Loucy (cell line): ENCODE results near the gene RAVER2.

Experiments
- H2AFZ ChIP-seq: fragments of 200-600 bp; sonication (generic); 2 replicates; pipeline ENCODE4 v1.6.0; 2016; ENCODE audit warnings: antibody characterized with exemption, mild to moderate bottlenecking, low read length, moderate library complexity
- H3F3A ChIP-seq: fragments of 200-600 bp; 2 replicates; pipeline ENCODE4 v1.6.0; 2016; ENCODE audit warnings: antibody characterized with exemption, low read depth, mild to moderate bottlenecking
- H3K27me3 ChIP-seq: fragments of 200-600 bp; sonication (generic); 2 replicates; pipeline ENCODE4 v1.6.1; 2014; ENCODE audit warnings: low read length, mild to moderate bottlenecking; ENCODE audit not compliant: insufficient read depth, poor library complexity, severe bottlenecking
- H3K36me3 ChIP-seq: fragments of 200-600 bp; sonication (generic); 2 replicates; pipeline ENCODE4 v1.6.1; 2016; ENCODE audit warnings: low read length; ENCODE audit not compliant: insufficient read depth
- H3K4me1 ChIP-seq: fragments of 200-600 bp; sonication (generic); 2 replicates; pipeline ENCODE4 v1.5.1; 2014; ENCODE audit warnings: low read length, mild to moderate bottlenecking; ENCODE audit not compliant: insufficient read depth, poor library complexity, severe bottlenecking
- H3K4me2 ChIP-seq: fragments of 200-600 bp; sonication (generic); 2 replicates; pipeline ENCODE4 v1.6.0; 2014; ENCODE audit warnings: antibody characterized with exemption, low read length, low read depth, mild to moderate bottlenecking; ENCODE audit not compliant: poor library complexity, severe bottlenecking
- H3K4me3 ChIP-seq: fragments of 200-600 bp; sonication (generic); 2 replicates; pipeline ENCODE4 v1.5.1; 2014; ENCODE audit warnings: low read length, mild to moderate bottlenecking, mixed read lengths; ENCODE audit not compliant: poor library complexity, severe bottlenecking
- H3K79me2 ChIP-seq: fragments of 200-600 bp; sonication (generic); 2 replicates; pipeline ENCODE4 v1.6.1; 2014; ENCODE audit warnings: low read length; ENCODE audit not compliant: insufficient read depth
- H3K9ac ChIP-seq: fragments of 200-600 bp; sonication (generic); 2 replicates; pipeline ENCODE4 v1.6.0; 2014; ENCODE audit warnings: mild to moderate bottlenecking, low read depth, low read length, moderate library complexity; ENCODE audit not compliant: poor library complexity, severe bottlenecking
- H3K9me2 ChIP-seq: fragments of 200-600 bp; sonication (generic); replicated peaks from 2 replicates; pipeline ENCODE4 v1.6.1; 2016; ENCODE audit warnings: low read depth, low read length, mixed read lengths
- H3K9me3 ChIP-seq: fragments of 200-600 bp; sonication (generic); 2 replicates; pipeline ENCODE4 v1.6.1; 2014; ENCODE audit warnings: mild to moderate bottlenecking, antibody characterized with exemption, low read length, low read depth; ENCODE audit not compliant: insufficient read depth
- H4K20me1 ChIP-seq: fragments of 200-600 bp; sonication (generic); 2 replicates; pipeline ENCODE4 v1.6.0; 2014; ENCODE audit warnings: antibody characterized with exemption, low read length, mild to moderate bottlenecking; ENCODE audit not compliant: insufficient read depth, poor library complexity, severe bottlenecking
- CTCF ChIP-seq: fragments of 200-600 bp; sonication (generic); conservative IDR thresholded peaks from 2 replicates; pipeline ENCODE4 v1.5.1; 2014; ENCODE audit warnings: mild to moderate bottlenecking, antibody characterized with exemption, low read length
- EZH2phosphoT487 ChIP-seq: fragments of 200-600 bp; IDR thresholded peaks from 2 replicates; pipeline ENCODE4 v1.6.1; 2018; ENCODE audit warnings: antibody characterized with exemption, mild to moderate bottlenecking, moderate library complexity, borderline replicate concordance

The RAVER2 gene

GRCh38 chr1:64743954-64744491 lies 852 bp upstream of the RAVER2 start:
- Histone ChIP-seq H3K36me3 (no peaks in the 10 kb centered on the region), H4K20me1 (peaks cover 16% of the 10 kb centered on the region), H3K4me3 (peak overlapping the region; percentile 99), H3K9ac (peak overlapping the region; percentile 93), H3K9me2 (no peaks in the 10 kb centered on the region), H3K79me2 (peaks cover 38% of the 10 kb centered on the region), H3F3A (peaks cover 8% of the 10 kb centered on the region), H2AFZ (peak overlapping the region; percentile 89), H3K27me3 (no peaks in the 10 kb centered on the region), H3K4me1 (peaks cover 45% of the 10 kb centered on the region), H3K4me2 (peak overlapping the region; percentile 91), H3K9me3 (no peaks in the 10 kb centered on the region)
- no peak for TF ChIP-seq EZH2phosphoT487
- TF ChIP-seq CTCF, result no peak

GRCh38 chr1:64745181-64745985 lies 508 bp downstream of the RAVER2 start:
- Histone ChIP-seq H3K4me1 (peaks cover 40% of the 10 kb centered on the region), H3F3A (peaks cover 8% of the 10 kb centered on the region), H3K9ac (peak overlapping the region; percentile 93), H3K36me3 (no peaks in the 10 kb centered on the region), H3K9me3 (no peaks in the 10 kb centered on the region), H3K4me3 (peak overlapping the region; percentile 99), H3K4me2 (peak overlapping the region; percentile 100), H4K20me1 (peaks cover 16% of the 10 kb centered on the region), H2AFZ (peak overlapping the region; percentile 95), H3K79me2 (peaks cover 46% of the 10 kb centered on the region), H3K27me3 (no peaks in the 10 kb centered on the region), H3K9me2 (no peaks in the 10 kb centered on the region)
- TF ChIP-seq EZH2phosphoT487 (no peak), CTCF (no peak)

GRCh38 chr1:64745986-64746940 lies 1.4 kb downstream of the RAVER2 start:
- Histone ChIP-seq H3K9ac (peak overlapping the region; percentile 93), H3K79me2 (peaks cover 55% of the 10 kb centered on the region), H4K20me1 (peaks cover 25% of the 10 kb centered on the region), H2AFZ (peak overlapping the region; percentile 58), H3K4me1 (peaks cover 48% of the 10 kb centered on the region), H3K9me2 (no peaks in the 10 kb centered on the region), H3K4me2 (peak overlapping the region; percentile 100), H3K27me3 (no peaks in the 10 kb centered on the region), H3K4me3 (peak overlapping the region; percentile 99), H3K9me3 (no peaks in the 10 kb centered on the region), H3K36me3 (no peaks in the 10 kb centered on the region), H3F3A (peaks cover 8% of the 10 kb centered on the region)
- no peak for TF ChIP-seq EZH2phosphoT487
- TF ChIP-seq CTCF, result no peak
